Left kidney (tissue), 8 donors: ENCODE measurements around the gene OR2T4. TPM values are rescaled to one million over a fixed set of nuclear protein-coding genes. Genes with fewer than 3 reads are reported as not detected.
A peak's percentile ranks its signal among the peaks of the same experiment; 100 is the strongest.

Experiments used
- DNase-seq: peaks from one replicate; pipeline ENCODE4 v3.0.0-alpha.2; 2013
- long read RNA-seq, 8 donors: transcript quantifications; one replicate each; lab custom pipeline, GENCODE V29; 2026
- polyA plus RNA-seq: library from polyadenylated mRNA; unstranded; fragments of 120-200 nt; gene quantifications from one replicate; pipeline ENCODE4 v1.2.1, GENCODE V29; 2013; ENCODE audit not compliant: insufficient read length

Gene OR2T4, protein sequence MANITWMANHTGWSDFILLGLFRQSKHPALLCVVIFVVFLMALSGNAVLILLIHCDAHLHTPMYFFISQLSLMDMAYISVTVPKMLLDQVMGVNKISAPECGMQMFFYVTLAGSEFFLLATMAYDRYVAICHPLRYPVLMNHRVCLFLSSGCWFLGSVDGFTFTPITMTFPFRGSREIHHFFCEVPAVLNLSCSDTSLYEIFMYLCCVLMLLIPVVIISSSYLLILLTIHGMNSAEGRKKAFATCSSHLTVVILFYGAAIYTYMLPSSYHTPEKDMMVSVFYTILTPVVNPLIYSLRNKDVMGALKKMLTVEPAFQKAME
- polyA plus RNA-seq, result not detected
- long read RNA-seq, donor 1, result 0 reads
- long read RNA-seq, donor 2, result 0 reads
- long read RNA-seq, donor 3, result 0 reads
- long read RNA-seq, donor 4, result 0 reads
- long read RNA-seq, donor 5, result 0 reads
- long read RNA-seq, donor 6, result 0 reads
- long read RNA-seq, donor 7, result 0 reads
- long read RNA-seq, donor 8, result 0 reads

GRCh38 chr1:248361121-248361715, at the start of gene OR2T4:
Gene OR2T4, plus strand, starts transcription at chr1:248361665. Its CDS starts 0 bp downstream, at chr1:248361665.
- DNase-seq, result no peak

GRCh38 chr1:248316796-248317195, 44.7 kb upstream of the OR2T4 start:
- DNase-seq, result no peak

GRCh38 chr1:248324468-248324867, 37.0 kb upstream of the OR2T4 start, which contains the start of gene OR2M7:
Gene OR2M7, minus strand, starts transcription at chr1:248324568. Its CDS starts 0 bp downstream, at chr1:248324568.
- DNase-seq, result no peak

- DNase-seq, result no peak
Measured at GRCh38 chr1:248343451-248343850, 18.0 kb upstream of the OR2T4 start.

DNA sequence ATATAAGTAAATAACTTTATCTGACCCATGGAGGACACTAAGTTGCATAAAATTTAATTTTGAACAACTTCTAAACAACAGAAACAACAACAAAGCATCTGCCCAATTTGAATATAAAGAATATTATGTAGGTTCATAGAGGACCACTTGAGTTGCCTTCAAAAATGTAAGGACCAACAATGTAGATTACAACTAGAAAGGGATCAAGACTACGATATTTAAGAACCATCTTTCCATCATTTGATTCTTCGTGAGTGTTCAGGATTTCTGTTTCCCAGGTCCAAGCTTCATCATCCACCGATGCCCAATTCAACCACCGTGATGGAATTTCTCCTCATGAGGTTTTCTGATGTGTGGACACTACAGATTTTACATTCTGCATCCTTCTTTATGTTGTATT, 13.0 kb upstream of the OR2T4 start, which contains the start of gene OR14C36:
TSS of gene OR14C36 (plus strand) at position 301 of the 400 bp plus-strand sequence. CDS start at position 301, 0 bp downstream.
- no peak for DNase-seq

DNA sequence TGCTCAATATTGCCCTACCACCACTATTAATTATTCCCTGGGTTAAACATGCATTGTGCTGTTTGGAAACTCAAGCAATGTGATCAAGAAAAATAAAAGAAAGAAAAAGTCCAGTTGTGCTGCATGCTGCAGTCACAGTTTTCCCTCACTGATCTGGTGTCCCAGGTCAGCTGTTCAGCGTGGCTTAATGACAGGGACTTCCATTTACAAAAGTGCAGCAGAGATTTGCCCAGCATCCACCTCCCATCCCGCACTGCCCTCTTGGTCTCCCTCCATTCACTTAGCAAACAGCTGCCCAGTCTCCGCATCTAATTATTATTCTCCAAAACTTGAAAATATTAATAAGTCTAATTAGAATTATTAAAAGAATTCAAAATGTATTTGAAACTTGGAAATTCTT, 2.0 kb upstream of the OR2T4 start:
- no peak for DNase-seq

GRCh38 chr1:248366609-248367008, 5.1 kb downstream of the OR2T4 start:
- DNase-seq, result no peak

DNA sequence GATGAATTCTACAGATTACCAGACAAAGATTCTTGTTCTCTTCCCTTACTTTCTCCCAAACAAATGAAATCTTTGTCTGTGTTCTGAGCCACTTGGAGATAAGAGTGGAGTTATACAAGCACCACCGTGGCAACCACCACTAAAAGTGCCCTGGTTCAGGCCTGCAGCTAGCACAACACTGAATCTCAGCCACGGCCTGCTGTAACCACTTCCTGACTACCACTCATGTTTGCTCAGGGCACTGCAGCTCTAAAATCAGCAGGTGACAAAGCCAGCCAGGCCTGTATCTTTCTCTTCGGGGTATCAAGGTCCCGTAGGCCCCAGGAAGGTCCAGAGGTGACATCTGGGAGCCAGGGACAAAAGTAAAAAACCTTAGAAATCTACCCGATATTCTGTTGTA, 10.9 kb downstream of the OR2T4 start:
- DNase-seq, result no peak

DNA sequence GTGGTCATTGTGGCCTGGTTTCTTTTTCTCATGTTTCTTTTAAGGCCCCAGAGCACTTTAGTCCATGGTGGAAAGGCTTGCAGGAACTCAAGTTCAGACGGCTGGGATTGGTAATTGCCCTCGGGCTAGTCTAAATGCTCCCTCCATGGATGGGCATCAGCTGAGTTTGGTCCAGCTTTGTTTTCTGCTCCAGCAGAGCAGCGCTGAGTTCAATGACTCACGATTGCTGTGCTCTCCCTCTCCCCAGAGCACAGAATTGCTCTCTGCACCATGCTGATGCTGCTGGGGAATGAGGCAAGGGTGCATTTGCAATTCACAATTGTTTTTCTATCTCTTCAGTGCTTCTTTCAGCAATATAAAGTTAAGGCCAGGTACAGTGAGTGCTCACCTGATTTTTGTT, 12.3 kb downstream of the OR2T4 start:
- no peak for DNase-seq

GRCh38 chr1:248375446-248375845, 14.0 kb downstream of the OR2T4 start, which contains the start of gene OR2T6:
Gene OR2T6, plus strand, starts transcription at chr1:248375746. Its CDS starts 11,863 bp downstream, at chr1:248387609.
- no peak for DNase-seq

GRCh38 chr1:248376916-248377315, 15.5 kb downstream of the OR2T4 start:
- DNase-seq, result no peak

DNA sequence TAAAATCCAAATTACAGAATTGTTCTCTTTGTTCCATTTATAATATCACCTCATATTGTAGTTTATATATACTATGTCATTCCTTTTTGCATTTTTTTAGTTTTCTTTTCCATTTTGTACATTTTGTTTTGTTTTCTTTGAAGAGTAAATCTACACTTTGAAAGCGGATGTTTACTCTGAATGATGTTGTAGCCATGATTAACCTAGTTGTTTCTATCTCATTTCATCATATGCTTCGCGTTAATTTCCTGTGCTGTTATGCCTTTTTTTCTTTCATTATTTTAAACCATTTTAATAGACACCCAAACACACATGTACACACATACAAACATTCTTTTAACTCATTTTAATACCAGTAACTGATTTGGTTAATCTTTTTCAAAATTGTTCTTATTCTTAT, 19.4 kb downstream of the OR2T4 start:
- no peak for DNase-seq

DNA sequence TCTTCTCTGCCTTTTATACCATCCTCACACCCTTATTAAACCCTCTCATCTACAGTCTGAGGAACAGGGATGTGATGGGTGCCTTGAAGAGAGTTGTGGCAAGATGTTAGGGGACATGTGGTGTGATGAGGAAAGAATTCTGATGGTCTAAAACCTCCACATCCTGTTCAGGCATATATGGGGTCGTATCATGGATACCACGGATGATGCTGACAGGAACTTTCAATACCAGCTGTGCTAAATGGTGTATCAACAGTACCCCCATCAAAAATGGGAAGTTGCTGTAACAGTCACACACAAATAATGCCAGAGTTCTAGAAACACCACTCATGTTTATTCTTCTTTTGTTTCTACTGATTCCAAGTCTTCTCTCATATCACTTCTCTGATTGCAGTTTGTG, 27.0 kb downstream of the OR2T4 start:
- no peak for DNase-seq

DNA sequence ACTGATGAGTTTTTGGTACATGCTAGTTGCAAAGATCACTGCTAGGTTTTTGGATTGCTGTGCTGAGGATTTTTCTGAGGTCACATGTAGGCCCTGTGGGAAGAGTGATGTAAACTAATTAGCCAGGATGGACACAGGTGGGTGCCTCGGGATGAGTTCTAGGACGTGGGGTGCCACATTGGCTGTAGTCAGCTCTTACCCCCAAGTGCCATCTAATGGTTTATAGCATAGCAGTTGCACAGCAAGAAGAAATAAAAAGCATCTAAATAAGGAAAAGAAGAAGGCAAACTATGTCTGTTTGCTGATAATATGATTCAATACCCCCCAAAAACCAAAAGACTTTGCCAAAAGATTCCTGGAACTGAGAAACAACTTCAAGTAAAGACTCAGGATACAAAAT, 31.6 kb downstream of the OR2T4 start:
- DNase-seq, result no peak

GRCh38 chr1:248402748-248403147, 41.3 kb downstream of the OR2T4 start, which contains the start of gene OR2T1:
Gene OR2T1, plus strand, starts transcription at chr1:248403048. Its CDS starts 3,100 bp downstream, at chr1:248406148.
- DNase-seq, result no peak

GRCh38 chr1:248404024-248404423, 42.6 kb downstream of the OR2T4 start:
- DNase-seq, result peak; percentile 17

- no peak for DNase-seq
Measured at GRCh38 chr1:248406721-248407692, 45.5 kb downstream of the OR2T4 start.
